ENCODE data around the gene SLC2A4. TPM values are rescaled to one million over a fixed set of nuclear protein-coding genes. Genes with fewer than 3 reads are reported as not detected.

SLC2A4 gene
- total RNA-seq, 1 donor from 2014 or later = 1.1 TPM

- intact Hi-C loops (cut with DNase I) = no loop called here
- DNase-seq = no peak
- peaks cover 5% of the 10 kb centered on the region for H3K4me1 ChIP-seq
- no peak for ATAC-seq
- H3K27ac ChIP-seq = no peak overlapping the region
- H3K36me3 ChIP-seq = no peaks in the 10 kb centered on the region
- H3K27me3 ChIP-seq (ENCODE audit: low read depth) = peaks cover 38% of the 10 kb centered on the region
- no peak overlapping the region for H3K4me3 ChIP-seq
- no peaks in the 10 kb centered on the region for H3K9me3 ChIP-seq
- no peak for TF ChIP-seq CTCF (IDR thresholded peaks at IDR 0.05)
Measured at GRCh38 chr17:7289256-7290032, 7.9 kb downstream of the SLC2A4 start.

GRCh38 chr17:7290166-7290565 lies 8.6 kb downstream of the SLC2A4 start:
- Histone ChIP-seq H3K9me3 (no peaks in the 10 kb centered on the region), H3K27ac (no peak overlapping the region), H3K36me3 (no peaks in the 10 kb centered on the region), H3K27me3 (ENCODE audit: low read depth) (peaks cover 45% of the 10 kb centered on the region), H3K4me1 (peaks cover 12% of the 10 kb centered on the region), H3K4me3 (no peak overlapping the region)
- no peak for TF ChIP-seq CTCF (IDR thresholded peaks at IDR 0.05)
- DNase-seq (no peak), ATAC-seq (no peak)
- intact Hi-C loops (cut with DNase I) = no loop called here

GRCh38 chr17:7290685-7291084 lies 9.2 kb downstream of the SLC2A4 start:
- no peaks in the 10 kb centered on the region for H3K36me3 ChIP-seq
- no peak overlapping the region for H3K4me3 ChIP-seq
- no peak for ATAC-seq
- H3K4me1 ChIP-seq = peaks cover 15% of the 10 kb centered on the region
- intact Hi-C loops (cut with DNase I) = no loop called here
- TF ChIP-seq CTCF (IDR thresholded peaks at IDR 0.05) = no peak
- DNase-seq = no peak
- no peaks in the 10 kb centered on the region for H3K9me3 ChIP-seq
- H3K27me3 ChIP-seq (ENCODE audit: low read depth) = peaks cover 50% of the 10 kb centered on the region
- H3K27ac ChIP-seq = no peak overlapping the region

GRCh38 chr17:7292194-7292593 lies 10.7 kb downstream of the SLC2A4 start:
- intact Hi-C loops (cut with DNase I) = no loop called here
- ATAC-seq = no peak
- no peak overlapping the region for H3K27ac ChIP-seq

GRCh38 chr17:7292729-7293128 lies 11.2 kb downstream of the SLC2A4 start:
- Histone ChIP-seq H3K27me3 (ENCODE audit: low read depth) (peaks cover 52% of the 10 kb centered on the region), H3K4me1 (peaks cover 29% of the 10 kb centered on the region), H3K9me3 (no peaks in the 10 kb centered on the region), H3K36me3 (no peaks in the 10 kb centered on the region), H3K4me3 (no peak overlapping the region), H3K27ac (no peak overlapping the region)
- intact Hi-C loops (cut with DNase I) = no loop called here
- TF ChIP-seq CTCF (IDR thresholded peaks at IDR 0.05) = no peak
- DNase-seq = no peak
- ATAC-seq = no peak

More at GRCh38 chr17:7292194-7292593, 10.7 kb downstream of the SLC2A4 start:
- Histone ChIP-seq H3K9me3 (no peaks in the 10 kb centered on the region), H3K4me1 (peaks cover 29% of the 10 kb centered on the region), H3K27me3 (ENCODE audit: low read depth) (peaks cover 56% of the 10 kb centered on the region), H3K4me3 (no peak overlapping the region), H3K36me3 (no peaks in the 10 kb centered on the region)
- no peak for DNase-seq
- no peak for TF ChIP-seq CTCF (IDR thresholded peaks at IDR 0.05)
